Activated CD4-positive, alpha-beta T cell treated with anti-CD3 and anti-CD28 coated beads, Interleukin-2, amount 50 U/mL, for 48 hours (primary cell): ENCODE results near the gene MED22.
"Not testable (repeated sequence)": the region's sequence is repeated elsewhere in the genome, so short reads cannot be mapped to it uniquely, and the experiment has no call there.

Experiments used
- DNase-seq, 2 experiments: peaks; one replicate each; pipeline ENCODE4 v3.0.0-alpha.2; 2020

The MED22 gene

DNA sequence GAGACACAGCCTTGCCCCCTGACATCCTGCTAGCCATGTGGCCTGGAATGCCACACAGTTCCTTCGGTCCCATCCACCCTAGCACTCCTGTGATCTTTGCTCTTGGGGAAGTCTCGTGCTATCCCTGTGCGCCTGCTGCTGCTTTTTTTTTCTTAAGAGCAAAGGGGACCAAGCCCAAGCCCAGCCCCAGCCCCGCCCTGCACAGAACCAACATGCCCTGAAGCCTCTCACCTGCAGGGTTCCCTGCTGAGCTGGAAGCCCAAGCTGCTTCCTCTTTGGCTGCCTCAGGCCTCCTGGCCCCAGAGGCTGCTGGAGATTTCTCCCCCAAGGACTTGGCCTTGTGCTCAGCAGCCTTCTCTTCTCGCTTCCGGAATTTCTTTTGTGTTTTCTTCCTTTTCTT, 13.8 kb downstream of the MED22 start:
- no peak for DNase-seq

DNA sequence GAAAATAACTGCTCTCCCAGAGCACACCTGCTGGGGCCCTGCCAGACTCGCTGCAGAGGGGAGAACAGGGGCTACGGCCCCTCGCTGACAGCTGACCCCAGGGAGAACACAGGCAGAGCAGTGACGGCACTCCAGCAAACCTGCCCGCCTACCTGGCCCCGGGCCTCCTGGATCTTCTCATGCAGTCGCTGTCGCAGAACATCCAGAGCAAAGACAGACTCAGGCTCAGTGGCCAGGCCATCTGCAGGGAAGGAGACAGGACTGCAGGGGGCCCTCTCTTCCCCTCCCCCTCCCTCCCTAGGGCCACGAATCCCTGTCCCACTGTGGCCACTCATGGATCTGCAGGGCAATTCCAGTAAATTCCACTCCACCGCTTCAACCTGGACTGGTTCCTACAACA, 14.4 kb downstream of the MED22 start:
- DNase-seq, result no peak

DNA sequence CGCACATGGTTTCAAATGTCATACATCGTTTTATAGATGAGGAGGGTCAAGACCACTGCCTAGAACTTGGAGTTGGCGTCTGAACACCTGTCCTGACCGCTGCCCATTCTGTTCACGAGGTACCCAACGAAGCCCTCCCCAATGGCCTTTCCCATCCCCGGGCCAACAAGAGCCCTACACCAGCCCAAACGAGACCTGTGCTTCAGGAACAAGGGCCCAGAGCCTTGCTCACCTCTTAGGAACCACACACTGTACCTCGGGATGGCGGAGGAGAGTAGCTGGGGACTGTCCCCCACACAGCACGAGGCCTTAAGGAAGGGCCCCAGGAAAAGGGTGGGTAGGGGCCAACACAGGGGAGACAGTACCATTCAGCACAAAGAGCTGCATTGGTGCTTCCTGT, 14.9 kb downstream of the MED22 start:
- no peak for DNase-seq

DNA sequence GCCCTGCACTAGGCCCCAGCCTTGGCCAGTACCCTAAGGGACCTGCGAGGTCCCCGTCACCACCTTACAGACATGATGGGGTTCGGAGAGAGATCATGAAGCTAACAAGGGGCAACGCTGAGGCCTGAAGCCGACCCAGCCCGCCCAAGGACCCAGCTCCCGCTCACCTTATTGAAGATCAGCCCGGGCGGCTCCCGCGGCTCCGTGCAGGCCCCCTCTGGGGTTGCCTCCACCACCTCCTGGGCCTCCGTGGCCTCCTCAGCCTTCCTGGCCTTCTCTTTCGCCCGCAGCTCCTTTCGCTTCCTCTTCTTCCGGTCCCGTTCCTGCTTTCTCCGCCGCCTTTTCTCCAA, 15.6 kb downstream of the MED22 start:
- DNase-seq, result no peak

DNA sequence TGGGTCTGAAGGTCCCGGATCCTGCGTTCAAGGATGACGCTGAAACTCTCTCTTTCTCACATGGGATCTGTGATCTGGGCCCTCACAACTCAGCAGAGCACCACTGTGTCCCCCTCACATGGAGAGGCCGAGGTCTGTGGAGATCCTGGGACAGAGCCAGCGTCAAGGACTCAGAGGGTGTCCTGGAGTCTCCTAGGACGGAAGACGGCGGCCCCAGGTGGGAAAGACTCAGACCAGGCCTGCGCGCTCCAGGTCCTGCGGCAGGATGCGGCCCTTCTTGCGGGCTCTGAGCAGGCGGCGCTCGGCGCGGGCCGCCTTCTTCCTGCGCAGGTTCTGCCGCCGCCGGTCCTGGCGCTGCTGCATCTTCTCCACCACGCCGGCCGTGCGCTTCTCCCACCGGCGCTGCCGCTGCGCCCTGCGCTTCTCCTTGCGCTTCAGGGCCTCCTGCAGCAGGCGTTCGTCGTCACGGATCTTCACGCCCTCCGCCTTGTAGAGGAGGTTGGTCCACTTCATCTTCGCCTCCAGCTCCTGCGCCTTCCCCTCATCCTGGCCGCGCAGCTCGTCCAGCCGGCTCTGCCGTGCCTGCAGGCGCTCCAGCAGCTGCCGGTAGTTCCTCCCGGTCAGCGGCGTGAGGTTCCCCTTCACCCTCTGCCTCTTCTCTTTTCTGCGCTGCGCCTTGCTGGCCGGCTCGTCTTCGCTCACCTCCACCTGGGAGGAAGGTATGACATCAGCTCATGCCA, 16.1 kb downstream of the MED22 start:
- no peak for DNase-seq

DNA sequence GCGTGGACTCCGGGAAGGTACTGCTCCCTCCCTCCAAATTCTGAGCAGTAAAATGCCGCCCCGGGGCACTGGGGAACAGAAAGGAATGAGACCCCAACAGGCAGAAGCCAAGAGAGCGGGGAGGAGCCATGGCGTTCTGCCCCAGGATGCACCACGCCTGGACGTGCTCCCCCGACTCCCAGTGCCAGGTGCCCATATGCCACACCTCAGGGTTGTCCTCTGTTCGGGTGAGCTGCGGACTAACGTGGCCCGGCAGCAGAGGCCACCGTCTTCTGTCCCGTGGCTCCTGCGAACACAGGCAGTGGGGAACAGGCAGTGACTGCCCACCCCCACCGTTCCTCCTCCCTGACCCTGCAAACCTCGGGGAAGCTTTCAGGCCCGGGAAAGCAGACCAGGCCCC, 16.7 kb downstream of the MED22 start:
- no peak for DNase-seq

DNA sequence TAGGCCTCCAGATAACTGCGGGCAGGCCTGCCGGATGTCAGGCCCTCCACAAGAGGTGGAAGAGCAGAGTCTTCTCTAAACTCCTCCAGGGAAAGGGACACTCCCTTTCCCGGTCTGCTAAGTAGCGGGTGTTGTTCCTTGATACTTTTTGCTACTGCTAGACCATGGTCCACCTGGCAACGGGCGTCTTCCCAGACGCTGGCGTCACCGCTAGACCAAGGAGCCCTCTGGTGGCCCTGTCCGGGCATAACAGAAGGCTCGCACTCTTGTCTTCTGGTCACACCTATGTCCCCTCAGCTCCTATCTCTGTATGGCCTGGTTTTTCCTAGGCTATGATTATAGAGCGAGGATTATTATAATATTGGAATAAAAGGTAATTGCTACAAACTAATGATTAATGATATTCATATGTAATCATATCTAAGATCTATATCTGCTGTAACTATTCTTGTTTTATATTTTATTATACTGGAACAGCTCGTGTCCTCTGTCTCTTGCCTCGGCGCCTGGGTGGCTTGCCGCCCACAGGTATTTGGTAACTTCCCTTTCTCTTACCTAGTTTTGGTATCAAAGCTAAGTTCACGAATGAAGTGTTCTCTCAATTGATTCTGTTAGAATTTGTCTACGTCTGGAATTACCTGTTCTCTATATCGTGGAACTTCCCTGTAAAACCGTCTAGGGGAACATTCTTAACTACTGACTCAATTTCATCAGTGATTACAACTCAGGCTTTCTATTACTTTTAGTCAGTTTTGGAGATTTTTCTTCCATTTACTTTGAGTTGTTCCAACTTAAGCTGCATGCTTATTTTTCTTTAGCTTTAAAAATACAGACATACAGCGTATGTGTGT, 18.4 kb downstream of the MED22 start:
- not testable (repeated sequence) for DNase-seq

DNA sequence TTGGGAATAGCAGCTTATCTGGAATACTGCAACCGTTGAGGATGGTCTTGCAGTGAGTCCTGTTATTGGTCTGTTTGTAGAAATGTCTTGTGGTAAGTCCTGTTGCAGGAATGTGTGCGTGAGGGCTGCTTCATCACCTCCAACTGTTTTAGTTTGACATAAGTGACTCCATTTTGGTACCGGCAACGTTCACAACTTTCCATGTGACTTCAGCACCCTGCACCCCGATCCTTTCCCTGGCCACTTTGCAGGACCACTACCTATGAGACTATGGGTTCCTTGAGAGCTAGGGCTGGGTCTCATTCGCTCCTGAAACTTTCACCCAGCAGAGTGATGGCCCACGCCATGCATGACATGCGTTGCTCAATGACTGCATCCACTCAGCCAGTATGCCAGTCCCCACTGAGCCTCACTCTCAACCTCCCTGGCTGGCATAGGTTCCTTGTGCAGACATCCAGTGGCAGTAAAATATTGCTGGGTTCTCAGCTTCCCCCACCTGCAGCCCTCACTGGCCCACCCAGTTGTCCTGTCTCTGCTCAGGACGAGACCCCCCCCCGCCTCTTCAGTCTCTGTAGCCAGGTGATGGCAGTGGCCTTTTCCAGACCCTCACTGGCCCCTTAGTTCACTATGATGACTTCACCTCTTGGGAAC, 20.0 kb downstream of the MED22 start:
- no peak for DNase-seq

DNA sequence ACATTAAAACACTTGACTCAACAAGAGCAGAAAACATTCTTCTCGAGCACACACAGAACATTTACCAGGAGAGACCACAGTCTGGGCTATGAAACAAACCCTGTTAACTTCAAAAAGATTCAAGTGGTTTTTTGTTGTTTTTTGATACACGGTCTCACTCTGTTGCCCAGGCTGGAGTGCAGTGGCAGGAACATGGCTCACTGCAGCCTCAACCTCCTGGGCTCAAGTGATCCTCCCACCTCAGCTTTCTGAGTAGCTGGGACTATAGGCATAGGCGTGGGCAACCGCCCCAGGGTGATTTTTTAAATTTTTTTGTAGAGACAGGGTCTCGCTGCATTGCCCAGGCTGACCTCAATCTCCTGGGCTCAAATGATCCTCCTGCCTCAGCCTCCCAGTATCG, 20.9 kb downstream of the MED22 start:
- DNase-seq, result not testable (repeated sequence)

DNA sequence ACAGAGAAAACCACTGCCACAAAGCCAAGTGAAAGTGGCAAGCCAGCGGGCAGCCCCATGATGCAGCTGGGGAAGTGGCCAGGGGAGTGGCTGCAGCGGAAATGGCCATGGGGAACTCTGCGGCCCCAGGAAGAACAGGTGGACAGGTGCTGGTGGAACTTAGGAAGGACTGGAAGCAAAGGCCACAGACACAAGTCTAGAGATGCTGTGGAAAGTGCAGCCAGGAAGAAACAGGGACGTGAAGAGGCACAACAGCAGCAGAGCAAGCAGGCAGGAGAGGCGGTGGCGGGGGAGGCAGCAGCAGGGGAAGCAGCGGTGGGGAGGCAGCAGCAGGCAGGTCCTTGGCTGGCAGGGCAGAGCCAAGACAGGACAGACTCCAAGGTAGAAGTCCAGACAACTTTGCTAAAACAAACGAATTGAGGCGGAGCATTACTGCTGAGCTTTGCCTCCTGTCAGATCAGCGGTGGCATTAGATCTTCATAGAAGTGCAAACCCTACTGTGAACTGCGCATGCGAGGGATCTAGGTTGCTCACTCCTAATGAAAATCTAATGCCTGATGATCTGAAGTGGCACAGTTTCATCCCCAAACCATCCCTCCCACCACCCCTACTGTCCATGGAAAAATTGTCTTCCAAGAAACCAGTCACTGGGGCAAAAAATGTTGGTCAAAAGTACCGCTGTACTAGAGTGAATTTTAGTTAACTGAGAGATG, 23.8 kb downstream of the MED22 start:
- DNase-seq, result no peak

DNA sequence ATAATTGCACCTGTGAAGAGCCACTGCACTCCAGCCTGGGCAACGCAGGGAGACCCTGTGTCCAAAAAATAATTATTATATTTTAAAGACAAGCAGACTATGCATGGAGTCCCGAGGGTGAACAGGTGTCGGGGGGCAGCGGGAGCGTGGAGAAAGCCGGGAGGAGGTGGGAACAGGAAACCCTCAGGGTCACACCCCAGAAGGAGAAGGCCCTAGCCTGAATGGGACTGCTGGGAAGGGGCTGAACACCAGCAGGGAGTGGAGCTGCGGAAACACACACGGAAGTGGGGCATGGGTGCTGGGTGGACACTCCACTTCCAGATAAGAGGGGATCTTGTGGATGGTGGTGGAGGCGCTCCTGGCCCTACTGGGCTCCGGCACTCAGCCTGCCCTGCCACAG, 24.7 kb downstream of the MED22 start:
- no peak for DNase-seq

DNA sequence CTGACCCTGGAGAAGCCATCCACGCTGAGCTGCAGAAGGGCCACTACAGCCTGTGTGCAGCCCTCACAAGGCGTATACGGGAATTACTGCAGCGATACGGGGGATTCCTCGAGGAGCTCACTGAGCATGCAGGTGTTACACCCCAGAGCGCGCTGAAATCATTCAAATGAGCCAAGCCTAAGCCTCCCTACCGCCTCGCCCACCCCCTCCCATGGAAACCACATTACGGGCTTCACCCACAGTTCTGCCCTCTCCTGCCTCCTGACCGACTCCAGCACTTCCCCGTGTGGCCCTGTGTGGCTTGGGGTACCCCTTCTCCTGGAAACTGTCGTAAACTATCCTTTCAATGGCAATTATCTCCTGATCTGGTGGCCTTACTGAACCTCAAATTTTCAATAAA, 25.2 kb downstream of the MED22 start:
- no peak for DNase-seq

DNA sequence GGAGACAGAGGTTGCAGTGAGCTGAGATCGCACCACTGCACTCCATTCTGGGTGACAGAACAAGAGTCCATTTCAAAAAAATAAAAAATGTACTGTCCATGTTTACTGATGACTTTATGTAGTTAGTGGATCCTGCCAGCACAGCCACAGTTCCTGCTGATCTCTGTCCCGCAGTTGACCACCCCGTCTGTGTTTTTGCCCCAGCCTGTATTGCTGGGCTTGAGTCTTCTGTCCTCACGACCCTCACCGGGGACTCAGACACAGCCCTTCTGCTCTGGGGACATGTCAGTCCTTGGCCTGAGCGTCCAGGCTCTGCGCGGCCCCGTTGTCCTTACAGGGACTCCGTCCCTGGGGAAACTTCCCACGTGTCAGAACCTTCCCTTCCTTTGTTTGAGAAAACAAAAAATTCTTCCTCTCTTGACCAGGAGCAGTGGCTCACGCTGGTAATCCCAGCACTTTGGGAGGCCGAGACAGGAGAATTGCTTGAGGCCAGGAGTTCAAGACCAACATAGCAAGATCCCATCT, 26.5 kb downstream of the MED22 start:
- no peak for DNase-seq

DNA sequence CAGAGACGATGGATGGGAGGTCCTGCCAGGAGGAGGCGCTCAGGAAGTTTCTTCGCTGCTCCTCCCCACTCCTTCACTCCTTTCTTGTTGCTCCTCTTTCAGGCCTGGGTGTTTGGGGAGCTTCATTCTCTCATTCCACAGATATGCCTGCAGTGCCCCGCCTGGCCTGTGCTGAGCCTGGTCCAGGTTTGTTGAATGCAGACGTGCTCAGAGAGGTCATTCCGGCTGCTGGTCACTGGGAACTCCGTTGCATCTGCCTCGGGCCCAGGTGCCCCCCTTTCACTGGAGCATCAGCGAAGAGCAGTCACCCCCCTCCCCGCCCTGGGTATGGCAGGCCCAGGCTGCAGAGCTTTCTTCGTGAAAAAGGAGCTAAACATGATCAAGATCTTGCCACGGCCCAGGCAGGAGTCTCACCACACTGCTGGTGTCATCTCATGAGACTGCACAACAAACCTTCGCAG, 27.5 kb downstream of the MED22 start:
- DNase-seq, result no peak

DNA sequence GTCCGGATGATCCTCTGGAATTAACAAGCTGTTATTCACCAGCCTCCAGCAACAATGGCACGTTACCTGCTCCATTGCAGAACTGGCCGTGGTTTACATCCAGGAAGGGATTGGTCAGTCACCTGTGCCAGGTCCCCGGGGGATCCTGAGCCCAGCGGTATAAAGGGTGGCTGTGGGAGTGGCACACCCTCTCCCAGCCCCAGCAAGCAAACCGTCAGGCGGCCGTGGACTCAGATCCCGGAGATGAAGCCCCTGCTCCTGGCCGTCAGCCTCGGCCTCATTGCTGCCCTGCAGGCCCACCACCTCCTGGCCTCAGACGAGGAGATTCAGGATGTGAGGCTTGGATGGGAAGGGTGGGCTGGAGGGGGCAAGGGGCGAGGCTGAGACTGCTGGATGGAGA, 30.4 kb downstream of the MED22 start:
- not testable (repeated sequence) for DNase-seq

DNA sequence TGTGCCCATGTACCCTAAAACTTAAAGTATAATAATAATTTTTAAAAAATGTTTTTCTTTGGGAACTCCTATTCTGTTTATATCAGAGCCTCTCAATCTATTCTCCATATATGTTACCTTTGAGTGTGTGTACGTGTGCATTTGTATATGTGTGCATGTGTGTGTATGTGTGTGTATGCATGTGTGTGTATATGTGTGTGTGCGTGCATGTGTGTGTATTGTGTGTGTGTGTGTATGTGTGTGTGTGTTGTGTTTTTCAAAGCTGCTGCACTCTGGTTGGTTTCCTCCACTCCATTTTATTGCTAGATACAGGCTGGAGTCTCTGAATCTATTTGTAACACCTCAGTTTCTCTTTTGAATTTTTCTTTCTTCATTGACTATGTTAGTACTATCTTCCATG, 31.9 kb downstream of the MED22 start:
- DNase-seq, result no peak

DNA sequence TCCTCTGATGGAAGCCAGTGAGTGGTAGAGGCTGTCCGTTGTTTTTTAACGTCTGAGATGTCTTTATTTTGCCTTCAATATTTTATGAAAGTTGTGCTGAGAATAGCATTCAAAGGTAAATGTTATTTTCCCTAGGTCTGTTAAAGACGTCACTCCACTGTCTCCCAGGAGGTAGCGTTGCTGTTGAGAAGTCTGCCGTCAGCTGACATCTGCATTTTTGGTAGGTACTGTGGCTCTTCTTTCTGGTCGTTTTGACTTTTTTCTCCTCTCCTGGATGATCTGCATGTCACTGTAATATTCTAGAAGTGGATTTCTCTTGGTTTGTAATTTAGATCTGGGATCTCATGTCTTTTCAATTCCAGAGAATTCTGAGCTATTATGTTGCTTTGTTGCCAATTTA, 38.3 kb downstream of the MED22 start:
- no peak for DNase-seq

DNA sequence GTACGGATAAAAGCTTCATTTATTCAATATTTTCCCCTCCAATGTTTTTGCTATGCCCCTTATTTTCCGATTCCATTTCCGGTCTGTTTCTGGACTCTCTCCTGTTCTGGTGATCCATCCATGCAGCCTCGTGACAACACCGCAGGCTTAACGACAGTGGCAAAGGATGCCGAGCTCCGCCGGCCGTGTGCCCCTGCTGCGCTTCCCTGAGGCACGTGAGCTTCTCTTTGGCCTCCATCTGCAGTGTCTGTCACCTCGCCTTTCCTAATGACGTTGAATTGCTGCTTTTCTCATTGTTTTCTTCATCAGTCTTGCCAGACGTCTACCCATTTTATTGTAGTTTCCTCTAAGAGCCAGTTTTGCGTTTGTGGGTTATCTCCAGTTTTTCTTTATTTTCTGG, 40.6 kb downstream of the MED22 start:
- no peak for DNase-seq

DNA sequence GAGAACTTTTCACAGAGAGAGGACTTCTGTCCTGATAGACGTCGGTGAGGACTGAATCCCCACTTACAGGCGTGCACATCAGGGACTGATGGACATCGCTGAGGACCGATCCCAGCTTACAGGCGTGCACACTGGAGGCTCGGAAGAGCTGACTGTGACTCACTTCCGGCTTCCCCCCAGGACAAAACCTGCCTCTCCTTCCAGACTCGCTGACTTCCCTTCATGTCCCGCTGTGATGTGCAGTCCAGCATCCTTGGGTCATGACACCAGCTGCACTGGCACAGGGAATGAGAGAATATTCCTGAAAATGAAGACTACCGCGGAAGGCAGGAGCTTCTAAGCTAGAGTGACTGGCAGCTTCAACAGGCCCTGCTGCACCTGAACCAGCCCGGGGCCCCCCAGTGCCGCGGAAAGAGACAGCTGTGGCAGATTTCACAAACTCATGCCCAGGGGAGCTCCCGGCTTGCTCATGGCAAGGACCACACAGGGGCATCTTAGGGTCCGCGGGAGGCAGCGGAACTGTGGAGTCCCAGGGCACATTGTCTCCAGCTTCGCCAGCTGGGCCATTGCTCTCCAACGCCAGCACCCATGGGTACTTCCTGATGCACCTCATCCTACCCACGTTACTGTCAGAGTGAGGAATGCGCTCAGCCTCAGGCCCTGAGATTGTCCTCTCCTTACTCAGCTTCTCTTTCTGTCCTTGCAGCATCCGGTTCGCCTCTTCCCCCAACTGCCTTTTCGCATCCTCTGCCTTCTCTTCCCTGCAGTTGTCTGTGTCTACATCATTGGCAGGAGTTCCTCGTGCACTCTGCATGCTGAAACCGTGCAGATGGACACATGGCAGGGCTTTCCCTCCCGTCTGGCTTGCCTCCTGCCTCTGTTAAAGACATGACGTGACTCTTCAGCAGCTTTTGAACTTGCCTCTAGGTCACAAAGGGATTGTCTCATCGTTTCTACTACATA, 41.4 kb downstream of the MED22 start:
- no peak for DNase-seq

DNA sequence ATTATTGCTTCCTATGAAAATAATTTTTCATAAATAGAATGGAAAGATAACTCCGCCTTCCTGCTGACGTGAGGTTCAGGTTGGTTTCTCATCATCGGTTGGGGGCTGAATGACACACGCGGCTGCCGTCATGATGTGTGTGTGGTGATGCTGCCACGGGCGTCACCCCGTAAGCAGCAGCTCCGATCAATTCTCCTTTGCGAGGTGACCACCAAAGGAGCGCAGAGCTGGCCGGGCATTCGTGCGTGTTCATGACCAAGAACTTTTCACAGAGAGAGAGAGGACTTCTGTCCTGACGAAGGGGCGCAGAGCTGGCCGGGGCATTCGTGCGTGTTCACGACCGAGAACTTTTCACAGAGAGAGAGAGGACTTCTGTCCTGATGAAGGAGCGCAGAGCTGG, 42.2 kb downstream of the MED22 start:
- DNase-seq, result no peak

DNA sequence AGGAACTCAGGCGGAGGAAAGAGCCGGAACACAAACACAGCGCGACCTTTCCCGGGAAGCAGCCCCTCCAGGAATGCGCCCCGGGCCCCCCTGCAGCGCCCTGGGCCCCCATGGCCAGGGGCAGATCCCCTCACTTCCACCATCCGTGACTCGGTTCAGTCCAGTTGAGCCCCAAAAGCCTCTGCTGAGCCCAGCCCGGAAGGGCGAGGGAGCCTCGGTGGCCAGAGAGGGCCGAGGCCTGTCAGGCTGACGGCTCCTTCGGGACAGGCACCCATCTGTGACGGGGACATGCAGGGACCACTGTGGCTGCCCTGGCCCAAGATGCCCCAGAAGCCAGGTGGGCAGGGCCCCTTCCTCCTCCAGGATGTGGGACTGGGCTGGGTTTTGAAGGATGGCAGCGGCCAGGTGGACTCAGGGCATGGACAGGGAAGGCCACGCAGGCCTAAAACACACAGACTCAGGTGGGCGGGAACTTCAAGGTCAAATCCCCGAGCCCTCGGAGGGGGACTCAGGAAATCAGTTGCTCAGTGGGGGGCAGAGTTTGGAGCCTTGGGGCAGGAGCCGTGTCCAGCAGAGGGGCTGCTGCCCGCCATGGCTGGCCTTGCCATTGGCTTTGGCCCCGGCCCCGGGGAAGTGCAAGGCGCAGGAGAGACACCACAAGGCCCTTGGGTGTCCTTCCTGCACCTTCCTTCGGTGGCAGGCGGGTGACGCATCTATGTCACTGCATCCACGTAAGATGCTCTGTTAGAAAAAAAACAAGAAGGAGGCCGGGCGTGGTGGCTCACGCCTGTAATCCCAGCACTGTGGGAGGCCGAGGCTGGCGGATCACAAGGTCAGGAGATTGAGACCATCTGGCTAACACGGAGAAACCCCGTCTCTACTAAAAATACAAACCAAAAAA, 43.2 kb downstream of the MED22 start:
- no peak for DNase-seq
